ENCODE results near the gene BTC.
A peak's percentile ranks its signal among the peaks of the same experiment; 100 is the strongest.

GRCh38 chr4:74793757-74794381 is 454 bp downstream of the BTC start:
- TF ChIP-seq CTCF (IDR thresholded peaks at IDR 0.05), result peak; percentile 34 to 57 (median 47)
- TF ChIP-seq POLR2AphosphoS5 (IDR thresholded peaks at IDR 0.05), result no peak
- no peak for TF ChIP-seq POLR2A (IDR thresholded peaks at IDR 0.05; ENCODE audit: low read depth)
